Endometrial microvascular endothelial cells (primary cell): ENCODE results near the gene FAM20A. TPM values are rescaled to one million over a fixed set of nuclear protein-coding genes. Genes with fewer than 3 reads are reported as not detected.
"Not testable (repeated sequence)": the region's sequence is repeated elsewhere in the genome, so short reads cannot be mapped to it uniquely, and the experiment has no call there.

Experiments used
- in situ Hi-C: cut with HindIII; loops from 2 replicates; pipeline ENCODE4 v1.10.0; 2017; ENCODE audit warnings: low sequenced_read_pairs, low pct_unique_long_range_greater_than_20kb; ENCODE audit errors: inconsistent ontology term
- total RNA-seq: library from RNA; depleted of rRNA; stranded (reverse); fragments of >200 nt; gene quantifications from one replicate; pipeline ENCODE4 v1.2.3, GENCODE V29; 2015; ENCODE audit errors: inconsistent ontology term

Gene FAM20A
- total RNA-seq, 1 donor from 2014 or later: not detected

- in situ Hi-C loops: loop anchor here (25.0 kb wide), 1 partner anchor 197 kb away; no protein-coding TSS in a partner anchor
These were observed 61.4 kb downstream of the FAM20A start for GRCh38 chr17:68539548-68540467.

GRCh38 chr17:68535922-68536321 is 65.2 kb downstream of the FAM20A start:
- in situ Hi-C loops: loop anchor here (25.0 kb wide), 1 partner anchor 201 kb away; no protein-coding TSS in a partner anchor

- in situ Hi-C loops: loop anchor here (25.0 kb wide), 1 partner anchor 203 kb away; no protein-coding TSS in a partner anchor
These were observed 66.5 kb downstream of the FAM20A start for GRCh38 chr17:68534695-68535088.

DNA sequence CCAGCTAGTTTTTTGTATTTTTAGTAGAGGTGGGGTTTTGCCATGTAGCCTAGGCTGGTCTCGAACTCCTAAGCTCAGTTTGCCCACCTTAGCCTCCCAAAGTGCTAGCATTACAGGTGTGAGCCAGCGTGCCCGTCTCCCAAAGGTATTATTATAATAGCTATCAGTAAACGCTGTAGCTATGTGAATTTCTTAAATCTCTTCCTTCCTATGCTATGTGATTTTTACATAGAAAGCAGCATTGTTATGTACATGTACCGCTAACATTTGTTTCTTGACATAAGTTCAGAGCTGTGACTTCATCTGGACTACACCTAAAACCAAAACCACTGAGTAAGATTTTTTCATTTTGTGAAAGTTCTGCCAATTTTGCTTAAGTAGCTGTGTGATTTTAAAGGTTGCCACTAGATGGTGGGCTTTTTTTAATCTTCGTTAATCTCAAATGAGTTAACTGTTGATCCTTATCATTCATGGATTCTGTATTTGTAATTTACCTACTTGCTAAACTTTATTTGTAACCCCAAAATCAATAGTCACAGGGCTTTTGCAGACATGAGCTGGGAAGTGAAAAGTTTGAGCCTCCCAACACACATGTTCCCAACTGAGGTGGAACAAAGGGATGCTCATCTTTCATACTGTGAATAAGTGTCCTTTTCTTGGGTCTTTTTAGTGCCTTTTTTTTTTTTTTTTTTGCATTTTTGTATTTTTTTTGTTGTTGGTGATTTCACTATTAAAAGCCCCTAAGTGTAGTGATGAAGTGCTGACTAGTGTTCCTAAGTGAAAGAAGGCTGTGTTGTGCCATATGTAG is 67.1 kb downstream of the FAM20A start:
- in situ Hi-C loops: loop anchor here (25.0 kb wide), 1 partner anchor 203 kb away; no protein-coding TSS in a partner anchor

GRCh38 chr17:68532826-68533225 is 68.3 kb downstream of the FAM20A start:
- in situ Hi-C loops: loop anchor here (25.0 kb wide), 1 partner anchor 204 kb away; no protein-coding TSS in a partner anchor

- in situ Hi-C loops: loop anchor here (25.0 kb wide), 1 partner anchor 206 kb away; no protein-coding TSS in a partner anchor
These were observed 69.9 kb downstream of the FAM20A start for GRCh38 chr17:68531252-68531651.

GRCh38 chr17:68527314-68527713 is 73.9 kb downstream of the FAM20A start:
- in situ Hi-C loops: loop anchor here (25.0 kb wide), 1 partner anchor 210 kb away; no protein-coding TSS in a partner anchor

GRCh38 chr17:68526548-68526947 is 74.6 kb downstream of the FAM20A start:
- in situ Hi-C loops: loop anchor here (25.0 kb wide), 1 partner anchor 211 kb away; no protein-coding TSS in a partner anchor

DNA sequence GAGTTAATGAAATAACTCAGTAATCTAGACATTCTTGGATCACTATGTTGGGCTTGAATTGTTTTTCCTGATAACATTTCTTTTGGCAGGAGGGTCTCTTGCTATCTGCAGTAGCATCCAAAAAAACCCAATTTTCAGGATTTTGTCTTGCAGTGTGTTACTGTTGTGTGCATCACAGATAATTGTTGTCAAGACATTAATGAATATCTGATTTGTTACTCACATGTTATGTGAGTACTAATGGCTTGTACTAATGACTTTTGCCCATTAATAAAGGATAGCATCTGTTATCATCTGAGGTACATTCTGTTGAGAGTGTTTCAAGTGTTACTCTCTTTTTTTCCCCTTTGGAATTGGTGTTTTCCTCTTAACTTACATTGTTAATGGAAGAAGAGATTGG is 78.9 kb downstream of the FAM20A start:
- in situ Hi-C loops: no loop called here

- in situ Hi-C loops: no loop called here
These were observed 81.3 kb downstream of the FAM20A start for GRCh38 chr17:68519911-68520310.

GRCh38 chr17:68519051-68519450 is 82.1 kb downstream of the FAM20A start:
- in situ Hi-C loops: not testable (repeated sequence)

- in situ Hi-C loops: no loop called here
These were observed 82.9 kb downstream of the FAM20A start for GRCh38 chr17:68518063-68518815.

GRCh38 chr17:68517605-68518004 is 83.6 kb downstream of the FAM20A start:
- in situ Hi-C loops: not testable (repeated sequence)

DNA sequence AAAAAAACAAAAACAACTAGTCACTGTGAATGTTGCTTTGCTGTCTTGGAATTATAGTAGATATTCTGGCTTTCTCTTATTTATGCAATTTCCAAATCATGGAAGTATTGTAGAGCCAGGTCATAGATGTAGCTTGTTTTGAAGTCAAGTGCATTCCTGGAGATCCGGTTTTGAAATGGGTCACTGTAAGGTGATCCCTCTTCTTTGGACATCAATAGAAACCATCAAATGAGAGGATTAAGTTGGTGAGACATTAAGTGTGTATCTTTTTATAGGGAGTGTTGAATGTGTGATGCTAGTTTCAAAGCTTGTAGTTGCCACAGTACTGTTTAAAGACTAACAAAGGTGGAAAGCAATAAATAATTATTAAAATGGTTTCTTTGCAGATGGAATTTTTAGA is 84.4 kb downstream of the FAM20A start:
- in situ Hi-C loops: no loop called here

DNA sequence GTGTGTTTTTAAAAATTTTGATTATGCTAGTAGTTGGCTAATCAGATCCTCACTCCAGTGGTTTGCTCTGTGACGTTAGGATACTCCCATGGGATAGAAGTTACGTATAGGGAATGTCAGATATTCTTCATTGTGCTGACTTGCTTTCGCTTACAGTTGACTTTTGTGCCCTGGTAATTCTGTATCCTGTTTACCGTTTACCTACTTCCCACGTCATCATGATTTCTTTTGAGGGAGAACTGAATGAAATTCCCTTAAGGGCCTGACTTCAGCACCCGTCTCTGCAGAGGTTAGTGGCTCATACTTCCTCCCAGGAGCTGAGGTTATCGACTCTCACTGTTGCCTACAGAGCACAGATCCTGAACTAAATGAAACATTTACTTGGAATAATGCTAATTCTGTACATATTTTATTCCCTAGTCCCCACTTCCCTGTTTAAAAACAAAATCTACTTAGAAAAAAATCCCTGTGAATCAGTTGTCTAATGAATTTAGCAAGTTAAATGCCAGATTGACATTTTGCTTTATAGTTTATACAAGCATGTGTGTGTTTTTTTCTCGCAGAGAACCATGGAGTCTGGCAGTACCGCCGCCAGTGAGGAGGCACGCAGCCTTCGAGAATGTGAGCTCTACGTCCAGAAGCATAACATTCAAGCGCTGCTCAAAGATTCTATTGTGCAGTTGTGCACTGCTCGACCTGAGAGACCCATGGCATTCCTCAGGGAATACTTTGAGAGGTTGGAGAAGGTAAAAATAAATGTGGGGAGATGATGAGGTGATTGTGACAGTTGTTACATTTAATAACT is 86.1 kb downstream of the FAM20A start:
- in situ Hi-C loops: no loop called here

DNA sequence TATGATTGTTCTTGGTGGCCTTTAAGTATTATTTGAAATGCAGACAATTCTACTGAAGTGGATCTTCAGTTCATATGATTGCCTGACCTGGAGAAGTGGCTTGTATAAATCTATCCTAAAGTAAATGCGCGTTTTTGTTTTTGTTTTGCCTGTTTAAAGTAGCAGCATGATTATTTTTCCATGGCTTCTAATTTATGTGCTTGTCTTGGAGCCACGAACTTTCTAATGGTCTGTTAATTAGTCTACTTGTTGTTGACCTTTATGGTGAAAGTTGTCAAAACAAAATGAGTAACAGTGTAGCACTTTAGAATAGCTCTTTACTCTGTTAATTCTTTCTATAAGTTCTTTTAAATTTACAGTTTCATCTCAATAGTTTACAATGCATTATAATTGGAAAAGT is 87.2 kb downstream of the FAM20A start:
- in situ Hi-C loops: no loop called here

DNA sequence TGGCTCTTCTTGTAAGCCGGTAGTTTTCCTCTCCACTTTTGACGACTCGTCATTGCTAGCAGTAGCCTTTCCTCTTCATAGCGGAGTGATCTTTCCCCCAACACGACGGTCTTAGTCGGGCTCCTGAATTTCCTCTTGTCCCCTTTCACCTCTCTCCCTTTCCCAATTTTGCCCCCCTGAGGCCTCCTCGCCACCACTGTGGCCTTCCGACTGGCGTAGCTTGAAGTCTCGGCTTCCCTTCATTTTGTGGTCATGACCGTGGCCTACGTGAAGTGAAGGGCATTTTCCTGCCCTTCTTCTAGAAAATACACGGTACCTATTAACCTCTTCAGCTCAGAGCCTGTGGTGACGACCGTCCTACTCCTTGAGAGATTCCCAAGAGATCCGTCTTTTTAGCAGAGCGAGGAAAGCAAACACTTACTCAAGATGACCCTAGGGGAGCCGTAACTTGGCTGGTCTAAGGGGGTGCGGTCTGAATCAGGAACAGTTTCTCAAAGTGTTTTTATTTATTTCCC is 88.2 kb downstream of the FAM20A start:
- in situ Hi-C loops: no loop called here
